Upper lobe of right lung (tissue), 1 donor: ENCODE measurements around the gene ARMC2. TPM values are rescaled to one million over a fixed set of nuclear protein-coding genes. Genes with fewer than 3 reads are reported as not detected.
"Not testable (repeated sequence)": the region's sequence is repeated elsewhere in the genome, so short reads cannot be mapped to it uniquely, and the experiment has no call there.

ENCODE experiments used
- ATAC-seq: fragments of 200-7000 bp; cut with Tn5 transposase; one replicate; pipeline ENCODE4 v1.9.1; 2020; ENCODE audit warnings: mild to moderate bottlenecking, moderate library complexity
- DNase-seq: peaks from one replicate; pipeline ENCODE4 v3.0.0-alpha.2; 2020
- H3K27ac ChIP-seq: fragments of 200-600 bp; one replicate; pipeline ENCODE4 v1.8.0; 2022
- H3K27me3 ChIP-seq: fragments of 200-600 bp; one replicate; pipeline ENCODE4 v1.8.0; 2022; ENCODE audit warnings: mild to moderate bottlenecking
- H3K36me3 ChIP-seq: fragments of 200-600 bp; one replicate; pipeline ENCODE4 v1.8.0; 2022
- H3K4me1 ChIP-seq: fragments of 200-600 bp; one replicate; pipeline ENCODE4 v1.8.0; 2022
- H3K4me3 ChIP-seq: fragments of 200-600 bp; one replicate; pipeline ENCODE4 v1.8.0; 2022; ENCODE audit warnings: mild to moderate bottlenecking
- H3K9me3 ChIP-seq: fragments of 200-600 bp; one replicate; pipeline ENCODE4 v1.8.0; 2022
- intact Hi-C: fragments of 100-400 bp; cut with DNase I; formaldehyde crosslinking; loops from one replicate; pipeline ENCODE4 v1.11.0; 2022
- total RNA-seq: library from RNA; stranded (reverse); fragmentation: NEBNext Ultra II Directional; extraction: Animal tissue kit (Norgen Biotek cat#: 25700); gene quantifications from one replicate; pipeline ENCODE4 v1.2.1, GENCODE V29; 2021
- TF ChIP-seq, protein P1 (sequence below): fragments of 200-600 bp; IDR thresholded peaks from one replicate; pipeline ENCODE4 v1.8.0; 2022; ENCODE audit warnings: antibody characterized with exemption
- donor health status: DM: no; HTN: yes; CAD: no; lungs with severe emphysema.

Gene ARMC2
- total RNA-seq, 1 donor from 2014 or later, result 5.8 TPM

DNA sequence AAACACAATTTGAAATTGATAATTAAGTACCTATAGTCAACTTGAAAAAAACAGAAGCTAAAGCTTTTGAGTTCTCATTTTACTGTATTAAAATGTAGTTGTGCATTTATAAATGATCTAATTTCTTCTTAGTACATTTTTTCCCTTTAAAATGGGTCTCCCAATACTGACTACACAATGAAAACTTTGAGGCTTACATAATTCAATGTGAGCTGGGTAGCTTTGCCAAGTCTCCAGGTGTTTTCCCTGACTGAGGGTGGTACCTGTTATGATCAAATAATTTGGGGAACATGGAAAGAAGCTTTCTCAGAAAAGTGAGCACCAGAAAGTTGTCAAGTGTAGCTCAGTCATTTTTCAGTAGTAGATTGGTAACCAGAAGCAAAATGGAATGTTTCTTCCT lies 74.3 kb downstream of the ARMC2 start:
- Histone ChIP-seq H3K9me3 (no peaks in the 10 kb centered on the region), H3K36me3 (no peaks in the 10 kb centered on the region), H3K4me3 (no peak overlapping the region), H3K27me3 (no peaks in the 10 kb centered on the region), H3K27ac (no peak overlapping the region), H3K4me1 (peaks cover 4% of the 10 kb centered on the region)
- intact Hi-C loops, result no loop called here
- DNase-seq (no peak), ATAC-seq (no peak)
- TF ChIP-seq, protein P1, sequence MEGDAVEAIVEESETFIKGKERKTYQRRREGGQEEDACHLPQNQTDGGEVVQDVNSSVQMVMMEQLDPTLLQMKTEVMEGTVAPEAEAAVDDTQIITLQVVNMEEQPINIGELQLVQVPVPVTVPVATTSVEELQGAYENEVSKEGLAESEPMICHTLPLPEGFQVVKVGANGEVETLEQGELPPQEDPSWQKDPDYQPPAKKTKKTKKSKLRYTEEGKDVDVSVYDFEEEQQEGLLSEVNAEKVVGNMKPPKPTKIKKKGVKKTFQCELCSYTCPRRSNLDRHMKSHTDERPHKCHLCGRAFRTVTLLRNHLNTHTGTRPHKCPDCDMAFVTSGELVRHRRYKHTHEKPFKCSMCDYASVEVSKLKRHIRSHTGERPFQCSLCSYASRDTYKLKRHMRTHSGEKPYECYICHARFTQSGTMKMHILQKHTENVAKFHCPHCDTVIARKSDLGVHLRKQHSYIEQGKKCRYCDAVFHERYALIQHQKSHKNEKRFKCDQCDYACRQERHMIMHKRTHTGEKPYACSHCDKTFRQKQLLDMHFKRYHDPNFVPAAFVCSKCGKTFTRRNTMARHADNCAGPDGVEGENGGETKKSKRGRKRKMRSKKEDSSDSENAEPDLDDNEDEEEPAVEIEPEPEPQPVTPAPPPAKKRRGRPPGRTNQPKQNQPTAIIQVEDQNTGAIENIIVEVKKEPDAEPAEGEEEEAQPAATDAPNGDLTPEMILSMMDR, result no peak

GRCh38 chr6:108927927-108928326 lies 79.7 kb downstream of the ARMC2 start:
- Histone ChIP-seq H3K9me3 (no peaks in the 10 kb centered on the region), H3K4me3 (no peak overlapping the region), H3K36me3 (no peaks in the 10 kb centered on the region), H3K4me1 (no peaks in the 10 kb centered on the region), H3K27ac (no peak overlapping the region), H3K27me3 (no peaks in the 10 kb centered on the region)
- DNase-seq (no peak), ATAC-seq (no peak)
- TF ChIP-seq, protein P1, result no peak
- intact Hi-C loops, result no loop called here

GRCh38 chr6:108928650-108929049 lies 80.4 kb downstream of the ARMC2 start:
- TF ChIP-seq, protein P1, result no peak
- Histone ChIP-seq H3K36me3 (no peaks in the 10 kb centered on the region), H3K9me3 (no peaks in the 10 kb centered on the region), H3K27me3 (no peaks in the 10 kb centered on the region), H3K27ac (no peak overlapping the region), H3K4me3 (no peak overlapping the region), H3K4me1 (no peaks in the 10 kb centered on the region)
- DNase-seq (no peak), ATAC-seq (no peak)
- intact Hi-C loops, result no loop called here

DNA sequence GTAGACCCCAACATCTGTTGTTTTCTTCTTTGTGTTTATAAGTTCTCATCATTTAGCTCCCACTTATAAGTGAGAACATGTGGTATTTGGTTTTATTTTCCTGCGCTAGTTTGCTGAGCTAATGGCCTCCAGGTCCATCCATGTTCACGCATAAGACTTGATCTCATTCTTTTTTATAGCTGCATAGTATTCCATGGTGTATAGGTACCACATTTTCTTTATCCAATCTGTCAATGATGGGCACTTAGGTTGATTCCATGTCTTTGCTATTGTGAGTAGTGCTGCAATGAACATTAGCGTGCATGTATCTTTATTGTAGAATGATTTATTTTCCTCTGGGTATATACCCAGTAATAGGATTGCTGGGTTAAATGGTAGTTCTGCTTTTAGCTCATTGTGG lies 82.9 kb downstream of the ARMC2 start:
- intact Hi-C loops, H3K27me3 ChIP-seq, H3K27ac ChIP-seq, H3K4me1 ChIP-seq, H3K9me3 ChIP-seq, DNase-seq, ATAC-seq, H3K4me3 ChIP-seq, H3K36me3 ChIP-seq: not testable (repeated sequence)

- intact Hi-C loops, result no loop called here
- Histone ChIP-seq H3K4me3 (no peak overlapping the region), H3K9me3 (no peaks in the 10 kb centered on the region), H3K4me1 (peaks cover 4% of the 10 kb centered on the region), H3K36me3 (no peaks in the 10 kb centered on the region), H3K27ac (no peak overlapping the region), H3K27me3 (no peaks in the 10 kb centered on the region)
- TF ChIP-seq, protein P1, result no peak
- DNase-seq, result no peak
- no peak for ATAC-seq
These were observed 88.9 kb downstream of the ARMC2 start for GRCh38 chr6:108937170-108937569.

GRCh38 chr6:108940741-108941140 lies 92.5 kb downstream of the ARMC2 start:
- DNase-seq, result no peak
- Histone ChIP-seq H3K27me3 (no peaks in the 10 kb centered on the region), H3K4me1 (peaks cover 19% of the 10 kb centered on the region), H3K4me3 (no peak overlapping the region), H3K9me3 (no peaks in the 10 kb centered on the region), H3K36me3 (no peaks in the 10 kb centered on the region), H3K27ac (no peak overlapping the region)
- TF ChIP-seq, protein P1, result no peak
- ATAC-seq, result no peak
- intact Hi-C loops, result no loop called here
